GM19438 (cell line): ENCODE data around the gene PTPN2.
"Not testable (repeated sequence)": the region's sequence is repeated elsewhere in the genome, so short reads cannot be mapped to it uniquely, and the experiment has no call there.

Experiments
- ATAC-seq: cut with Tn5 transposase; IDR thresholded peaks from one replicate; pipeline ENCODE4 v1.9.1; 2021; ENCODE audit warnings: low read depth; ENCODE audit not compliant: unreplicated experiment

The PTPN2 gene

DNA sequence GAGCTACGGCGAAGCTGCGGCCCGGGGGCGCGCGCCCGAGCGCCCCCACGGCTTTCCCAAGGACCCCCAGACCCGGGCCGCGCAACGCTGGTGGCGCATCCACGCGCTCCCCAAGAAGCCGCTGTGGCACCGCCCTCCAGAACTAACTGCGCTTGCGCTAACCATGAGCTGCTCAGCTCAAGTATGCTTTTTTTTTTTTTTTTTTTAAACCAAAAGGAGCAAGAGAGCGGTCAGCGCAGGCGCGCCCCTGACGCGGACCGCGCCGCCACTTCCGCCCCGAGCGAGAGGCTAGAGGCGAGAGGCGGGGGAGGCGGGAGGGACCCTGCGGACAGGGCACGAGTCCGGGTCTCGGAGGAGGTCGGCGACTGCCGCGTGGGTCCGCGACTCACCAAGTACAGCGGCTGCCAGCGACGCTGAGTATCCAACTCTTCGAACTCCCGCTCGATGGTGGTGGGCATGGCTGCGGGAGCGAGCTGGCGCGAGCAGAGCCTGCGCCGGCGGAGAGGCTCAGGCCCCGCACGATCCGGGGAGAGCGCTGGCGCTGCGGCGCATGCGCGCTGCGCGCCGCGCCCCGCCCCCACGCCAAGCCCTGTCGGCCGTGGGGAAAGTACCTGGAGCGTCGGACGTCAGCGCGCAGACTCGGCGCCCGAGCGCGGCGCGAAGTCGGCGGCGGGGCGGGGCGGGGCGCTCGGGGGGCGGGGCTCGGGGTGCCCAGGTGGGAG lies at the start of gene PTPN2:
Gene PTPN2 (minus strand): TSS at position 554 of the 722 bp plus-strand sequence. CDS start 96 bp downstream, at position 458.
- ATAC-seq = peak; percentile 67

DNA sequence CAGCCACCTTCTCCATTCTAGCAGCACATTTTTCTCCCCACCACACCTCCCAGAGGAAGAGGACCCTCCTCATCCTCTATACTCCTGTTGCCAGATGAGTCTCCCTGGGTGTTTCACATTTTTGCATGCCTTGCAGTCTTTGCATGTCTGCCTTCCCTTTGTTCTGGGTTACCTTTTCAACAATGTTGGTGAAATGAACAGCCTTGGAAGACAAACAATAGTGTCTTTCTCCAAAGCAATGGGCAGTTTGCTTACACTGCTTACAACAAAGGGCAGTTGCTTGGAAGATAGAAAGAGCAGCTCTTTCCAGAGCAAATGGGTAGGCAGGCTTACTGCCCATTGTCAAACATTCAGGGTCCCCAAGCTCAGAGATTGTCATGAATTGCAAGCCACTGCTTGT lies 49.3 kb upstream of the PTPN2 start:
- ATAC-seq = no peak

DNA sequence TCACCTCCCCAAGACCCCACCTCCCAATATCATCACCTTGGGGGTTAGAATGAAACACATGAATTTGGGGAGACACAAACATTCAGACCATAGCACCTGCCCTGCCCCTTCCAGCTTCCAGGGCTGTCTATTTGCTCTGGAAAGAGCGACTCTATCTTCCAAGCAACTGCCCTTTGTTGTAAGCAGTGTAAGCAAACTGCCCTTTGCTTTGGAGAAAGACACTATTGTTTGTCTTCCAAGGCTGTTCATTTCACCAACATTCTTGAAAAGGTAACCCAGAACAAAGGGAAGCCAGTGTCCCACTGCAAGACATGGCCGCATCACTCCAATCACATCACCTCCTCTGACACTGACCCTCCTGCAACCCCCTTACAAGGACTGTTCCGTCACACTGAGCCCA lies 46.9 kb upstream of the PTPN2 start:
- ATAC-seq = no peak

DNA sequence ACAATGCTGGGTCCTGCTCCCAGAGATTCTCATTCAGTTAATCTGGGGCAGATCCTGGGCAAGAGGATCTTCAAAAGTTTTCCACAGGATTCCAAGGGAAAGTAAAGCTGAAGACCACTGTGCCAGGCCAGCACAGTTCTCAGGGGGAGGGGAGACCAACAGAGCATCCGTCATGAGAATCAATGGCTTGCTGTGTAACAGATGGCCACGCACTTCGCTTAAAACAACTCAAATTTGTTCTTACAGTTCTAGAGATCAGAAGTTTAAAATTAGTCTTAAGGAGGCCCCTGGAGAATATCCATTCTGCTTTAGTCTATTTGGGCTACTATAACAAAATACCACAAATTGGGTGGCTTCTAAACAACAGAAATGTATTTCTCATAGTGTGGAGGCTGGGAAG lies 46.3 kb upstream of the PTPN2 start:
- ATAC-seq = no peak

GRCh38 chr18:12929477-12930083 lies 45.5 kb upstream of the PTPN2 start:
- no peak for ATAC-seq

DNA sequence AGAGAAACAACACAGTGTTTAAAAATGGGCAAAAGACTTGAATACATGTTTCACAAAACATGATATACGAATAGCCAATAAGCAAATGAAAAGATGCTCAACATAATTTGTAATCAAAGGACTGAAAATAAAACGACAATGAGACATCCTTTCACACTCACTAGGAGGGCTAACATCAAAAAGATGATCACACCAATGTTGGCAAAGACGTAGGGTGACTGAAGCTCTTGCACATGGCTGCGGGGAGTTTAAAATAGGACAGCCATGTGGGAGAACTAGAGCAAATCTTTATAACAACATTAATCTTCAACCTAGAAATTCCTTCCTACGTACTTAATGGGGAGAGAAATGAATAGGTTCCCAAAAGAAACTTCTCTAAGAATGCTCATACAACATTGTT lies 44.6 kb upstream of the PTPN2 start:
- ATAC-seq = no peak

GRCh38 chr18:12928206-12928605 lies 44.2 kb upstream of the PTPN2 start:
- ATAC-seq = no peak

- no peak for ATAC-seq
These were observed 40.6 kb upstream of the PTPN2 start for GRCh38 chr18:12924616-12925015.

DNA sequence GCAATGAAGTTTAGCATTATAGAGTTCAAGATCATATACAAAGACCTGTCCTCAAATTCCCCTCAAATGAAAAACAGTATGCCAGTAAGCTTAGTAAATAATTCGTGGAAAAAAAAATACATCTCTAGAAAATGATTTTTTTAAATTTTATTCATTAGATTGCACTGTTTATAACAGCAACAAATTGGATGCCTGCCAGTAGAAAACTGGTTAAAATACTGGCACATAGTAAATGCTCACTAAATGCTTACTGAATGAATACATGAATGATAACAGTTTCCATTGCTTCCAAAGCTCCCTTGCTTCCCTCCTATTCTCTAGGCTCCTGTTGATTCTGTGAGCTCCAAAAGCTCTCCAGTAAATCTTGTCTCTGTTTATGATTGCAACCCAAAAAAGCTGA lies 38.2 kb upstream of the PTPN2 start:
- ATAC-seq = no peak

- ATAC-seq = no peak
These were observed 37.1 kb upstream of the PTPN2 start for GRCh38 chr18:12921178-12921577.

DNA sequence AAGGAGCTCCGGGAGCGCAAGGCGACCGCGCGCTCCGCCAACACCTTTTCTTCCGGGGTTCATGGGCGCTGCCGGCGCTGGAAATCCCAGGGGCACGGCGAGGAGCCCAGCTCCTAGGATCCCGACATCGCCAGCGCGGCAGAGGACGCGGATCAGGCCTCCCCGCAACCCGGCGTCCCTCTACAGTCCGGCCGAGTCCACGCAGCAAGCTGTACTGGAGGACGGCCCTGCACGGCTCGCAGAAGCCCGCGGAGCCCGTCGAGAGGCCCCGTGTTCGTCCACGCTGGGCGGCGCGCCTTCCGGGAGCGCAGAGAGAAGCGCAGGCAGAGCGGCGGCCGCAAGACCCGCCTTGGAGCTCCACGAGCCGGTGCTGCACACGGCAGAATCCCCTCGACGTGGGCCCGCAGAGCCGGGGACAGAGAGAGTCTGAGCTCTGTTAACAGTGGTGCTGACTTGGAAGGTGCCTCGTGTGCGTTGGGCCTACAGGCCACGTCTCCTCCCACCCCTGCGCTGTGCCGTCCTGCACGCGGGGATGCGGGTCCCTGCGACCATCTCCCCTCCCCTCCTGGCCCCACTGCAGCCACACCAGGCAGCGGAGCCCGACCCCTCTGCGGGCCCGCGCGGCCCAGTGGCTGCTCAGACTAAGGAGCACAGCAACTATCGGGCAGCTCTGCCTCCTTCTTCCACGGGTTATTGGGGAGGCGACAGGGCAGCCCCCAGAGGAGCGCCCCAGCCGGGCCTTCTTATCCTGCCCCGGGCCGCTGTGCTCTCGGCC lies 28.1 kb upstream of the PTPN2 start:
- no peak for ATAC-seq

- no peak for ATAC-seq
These were observed 27.2 kb upstream of the PTPN2 start for GRCh38 chr18:12911025-12911928.

GRCh38 chr18:12908706-12909105 lies 24.7 kb upstream of the PTPN2 start:
- no peak for ATAC-seq

GRCh38 chr18:12907258-12907925 lies 23.4 kb upstream of the PTPN2 start:
- ATAC-seq = no peak

DNA sequence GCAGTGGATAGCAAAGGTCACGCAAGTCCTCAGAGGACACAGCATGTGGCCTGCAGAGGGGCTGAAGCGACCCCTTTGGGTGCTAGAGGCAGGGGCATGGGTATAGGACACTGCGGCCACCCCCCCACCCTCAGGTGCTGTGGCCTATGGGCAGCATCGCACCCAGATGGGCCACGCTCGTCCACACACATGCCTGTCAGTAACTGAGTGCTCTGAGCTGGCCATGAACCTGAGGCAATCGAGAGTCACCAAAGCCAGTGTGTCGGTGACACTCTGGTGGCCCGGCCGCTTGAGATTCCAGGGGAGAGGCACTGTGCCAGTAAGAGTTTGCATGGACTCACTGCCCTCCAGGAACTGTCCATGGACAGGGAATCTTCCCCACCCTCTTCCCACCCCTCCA lies 22.7 kb upstream of the PTPN2 start:
- ATAC-seq = no peak

DNA sequence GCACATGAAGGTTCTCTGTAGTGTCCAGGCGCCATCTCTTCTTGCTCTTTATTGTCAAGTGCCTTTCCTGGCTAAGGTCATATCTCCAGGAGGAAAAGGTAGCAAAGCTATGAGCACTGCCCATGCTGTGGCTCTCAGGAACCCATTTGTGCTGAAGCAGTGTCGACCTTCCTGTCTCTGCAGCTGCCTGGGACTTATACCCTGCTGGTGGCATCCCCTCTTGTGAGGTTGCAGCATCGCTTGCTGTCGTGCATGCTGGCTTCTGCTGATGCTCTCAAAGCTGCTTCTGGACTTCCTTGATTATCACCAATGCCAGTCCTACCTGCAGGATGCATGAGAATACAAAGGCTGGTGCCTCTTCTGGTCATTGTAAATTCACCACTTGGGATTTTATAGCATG lies 22.1 kb upstream of the PTPN2 start:
- ATAC-seq = no peak

DNA sequence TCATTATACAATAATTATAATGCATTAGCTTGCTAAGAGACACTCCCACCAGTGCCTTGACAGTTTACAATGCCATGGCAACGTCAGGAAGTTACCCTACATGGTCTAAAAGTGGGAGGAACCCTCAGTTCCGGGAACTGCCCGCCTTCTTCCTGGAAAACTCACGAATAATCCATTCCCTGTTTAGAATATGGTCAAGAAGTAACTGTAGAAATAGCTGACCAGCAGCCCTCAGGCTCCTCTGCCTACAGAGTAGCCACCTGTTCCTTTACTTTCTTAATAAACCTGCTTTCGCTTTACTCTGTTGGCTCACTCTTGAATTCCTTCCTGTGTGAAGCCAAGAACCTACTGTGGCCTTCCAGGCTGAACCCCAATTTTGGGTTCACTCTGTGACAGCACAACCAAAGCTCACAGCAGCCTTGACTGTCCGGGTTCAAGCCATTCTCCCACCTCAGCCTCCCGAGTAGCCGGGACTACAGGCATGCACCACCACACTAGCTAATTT lies 20.0 kb upstream of the PTPN2 start:
- no peak for ATAC-seq

- not testable (repeated sequence) for ATAC-seq
These were observed 17.2 kb upstream of the PTPN2 start for GRCh38 chr18:12901208-12901607.

DNA sequence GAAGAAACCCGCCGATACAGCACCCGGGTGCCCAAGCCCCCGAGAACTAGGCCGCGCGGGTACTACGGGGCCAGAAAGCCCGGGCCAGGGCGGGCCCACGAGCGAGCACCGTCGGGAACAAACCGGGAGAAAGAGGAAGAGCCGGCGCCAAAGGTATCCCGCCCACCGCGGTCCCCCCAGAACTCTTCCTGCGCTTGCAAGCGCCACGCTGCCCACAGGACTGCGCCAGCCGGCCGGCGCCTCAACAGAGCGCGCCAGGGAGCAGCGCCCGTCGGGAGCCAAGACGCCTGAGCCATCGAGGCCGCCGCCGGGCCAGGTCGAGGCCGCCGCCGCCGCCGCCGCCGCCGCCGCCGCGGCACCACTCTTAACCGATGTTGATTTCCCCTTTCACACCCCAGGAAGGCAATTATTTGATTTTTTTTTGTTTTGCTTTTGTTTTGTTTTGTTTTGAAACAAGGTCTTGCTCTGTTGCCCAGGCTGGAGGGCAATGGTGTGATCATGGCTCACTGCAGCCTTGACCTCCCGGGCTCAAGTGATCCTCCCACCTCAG lies 12.8 kb upstream of the PTPN2 start:
- ATAC-seq = not testable (repeated sequence)

GRCh38 chr18:12895626-12896025 lies 11.6 kb upstream of the PTPN2 start:
- no peak for ATAC-seq
